Activated naive CD8-positive, alpha-beta T cell treated with anti-CD3 and anti-CD28 coated beads, Interleukin-2, amount 10 ng/mL, durations not matched to agents 7 days and 5 days (primary cell): ENCODE data around the gene OR5P2. TPM values are rescaled to one million over a fixed set of nuclear protein-coding genes. Genes with fewer than 3 reads are reported as not detected.
"Not testable (repeated sequence)": the region's sequence is repeated elsewhere in the genome, so short reads cannot be mapped to it uniquely, and the experiment has no call there.

ENCODE experiments used
- ATAC-seq: fragments of 150-1000 bp; cut with Tn5 transposase; one replicate; pipeline ENCODE4 v1.10.0; 2021; ENCODE audit warnings: low read depth, moderate library complexity
- POLR2A ChIA-PET: fragments of 350-600 bp; sonication (Branson Sonifier 250); formaldehyde crosslinking; loops from one replicate; lab custom pipeline; 2021; ENCODE audit warnings: antibody characterized with exemption; lab: Charles Lee
- DNase-seq: peaks from one replicate; pipeline ENCODE4 v3.0.0; 2021
- H3K27ac Mint-ChIP-seq: one replicate; pipeline ENCODE4 v1.8.0; 2022; ENCODE audit warnings: mild to moderate bottlenecking, mixed read lengths
- H3K27me3 Mint-ChIP-seq: one replicate; pipeline ENCODE4 v1.8.0; 2022; ENCODE audit warnings: mild to moderate bottlenecking, moderate library complexity, mixed read lengths
- H3K36me3 Mint-ChIP-seq: one replicate; pipeline ENCODE4 v1.8.0; 2021; ENCODE audit warnings: mild to moderate bottlenecking, mixed read lengths
- H3K4me1 Mint-ChIP-seq: one replicate; pipeline ENCODE4 v1.8.0; 2021; ENCODE audit warnings: mixed read lengths
- H3K4me3 Mint-ChIP-seq: one replicate; pipeline ENCODE4 v1.8.0; 2022; ENCODE audit warnings: mild to moderate bottlenecking, moderate library complexity, mixed read lengths
- H3K9me3 Mint-ChIP-seq: one replicate; pipeline ENCODE4 v1.8.0; 2021; ENCODE audit warnings: mixed read lengths
- total RNA-seq, 2 experiments: library from RNA; stranded (reverse); gene quantifications; one replicate each; pipeline ENCODE4 v1.2.3, GENCODE V29; 2021

Gene OR5P2, protein sequence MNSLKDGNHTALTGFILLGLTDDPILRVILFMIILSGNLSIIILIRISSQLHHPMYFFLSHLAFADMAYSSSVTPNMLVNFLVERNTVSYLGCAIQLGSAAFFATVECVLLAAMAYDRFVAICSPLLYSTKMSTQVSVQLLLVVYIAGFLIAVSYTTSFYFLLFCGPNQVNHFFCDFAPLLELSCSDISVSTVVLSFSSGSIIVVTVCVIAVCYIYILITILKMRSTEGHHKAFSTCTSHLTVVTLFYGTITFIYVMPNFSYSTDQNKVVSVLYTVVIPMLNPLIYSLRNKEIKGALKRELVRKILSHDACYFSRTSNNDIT
- not detected for total RNA-seq

- no peaks in the 10 kb centered on the region for H3K9me3 Mint-ChIP-seq
- ATAC-seq (no peak), DNase-seq (no peak)
- H3K27ac Mint-ChIP-seq, result no peak within 1 kb of the TSS
- no peak within 1 kb of the TSS for H3K4me3 Mint-ChIP-seq
- no peaks in the 10 kb centered on the region for H3K27me3 Mint-ChIP-seq
- POLR2A ChIA-PET, result no interaction called here
- H3K36me3 Mint-ChIP-seq, result no peaks in the 10 kb centered on the region
- no peaks in the 10 kb centered on the region for H3K4me1 Mint-ChIP-seq
These were observed at the start of gene OR5P2 for GRCh38 chr11:7796842-7797241. OR5P2 (minus strand) TSS chr11:7796942; CDS start chr11:7796942, 0 bp downstream.

- H3K27ac Mint-ChIP-seq, result no peak overlapping the region
- ATAC-seq (no peak), DNase-seq (no peak)
- no peaks in the 10 kb centered on the region for H3K9me3 Mint-ChIP-seq
- no peak overlapping the region for H3K4me3 Mint-ChIP-seq
- POLR2A ChIA-PET, result no interaction called here
- H3K4me1 Mint-ChIP-seq, result no peaks in the 10 kb centered on the region
- H3K36me3 Mint-ChIP-seq, result no peaks in the 10 kb centered on the region
- peaks cover 2% of the 10 kb centered on the region for H3K27me3 Mint-ChIP-seq
These were observed 49.3 kb upstream of the OR5P2 start for GRCh38 chr11:7846003-7846402.

DNA sequence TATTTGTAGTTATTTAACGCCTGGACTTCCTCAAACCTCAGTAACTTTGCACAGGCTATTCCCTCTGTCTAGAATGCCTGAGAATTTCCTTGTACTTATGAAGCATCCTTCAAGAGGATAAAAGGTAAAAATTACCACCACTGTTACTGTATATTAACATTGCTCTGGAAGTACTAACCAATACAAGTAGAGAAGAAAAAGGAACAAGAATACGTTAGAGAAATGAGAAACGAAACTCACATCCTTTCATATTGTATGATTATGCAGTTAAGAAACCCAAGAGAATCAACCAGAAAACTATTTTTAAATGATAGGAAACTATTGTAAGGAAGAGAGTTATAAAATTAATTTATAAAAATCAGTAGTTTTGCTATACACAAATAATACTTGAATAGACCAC, 48.2 kb upstream of the OR5P2 start:
- no peaks in the 10 kb centered on the region for H3K9me3 Mint-ChIP-seq
- H3K36me3 Mint-ChIP-seq, result no peaks in the 10 kb centered on the region
- H3K27ac Mint-ChIP-seq, result no peak overlapping the region
- POLR2A ChIA-PET, result no interaction called here
- no peak for DNase-seq
- H3K4me3 Mint-ChIP-seq, result no peak overlapping the region
- no peak for ATAC-seq
- peaks cover 2% of the 10 kb centered on the region for H3K27me3 Mint-ChIP-seq
- H3K4me1 Mint-ChIP-seq, result no peaks in the 10 kb centered on the region

DNA sequence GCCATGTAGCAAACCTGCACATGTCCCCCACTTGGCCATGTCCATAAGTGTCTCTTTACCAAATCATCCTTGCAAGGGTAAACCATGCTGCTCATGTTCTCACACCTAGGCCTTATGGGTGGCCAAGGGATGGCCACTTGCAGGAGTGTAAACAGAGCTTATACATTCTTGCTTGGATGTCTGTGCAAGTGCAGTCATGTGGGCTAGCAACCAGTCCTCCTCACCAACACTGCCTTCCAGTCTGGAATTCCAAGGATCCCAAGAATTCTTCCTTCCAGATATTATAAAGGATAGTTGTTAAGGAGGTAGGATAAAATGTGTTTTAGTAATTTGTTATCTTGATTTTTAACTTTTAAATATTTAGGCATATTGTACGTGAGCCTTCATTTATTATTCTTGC, 47.8 kb upstream of the OR5P2 start:
- POLR2A ChIA-PET, result no interaction called here
- Mint-ChIP-seq H3K27me3 (peaks cover 2% of the 10 kb centered on the region), H3K4me3 (no peak overlapping the region), H3K9me3 (no peaks in the 10 kb centered on the region), H3K27ac (no peak overlapping the region), H3K36me3 (no peaks in the 10 kb centered on the region), H3K4me1 (no peaks in the 10 kb centered on the region)
- DNase-seq, result no peak
- no peak for ATAC-seq

DNA sequence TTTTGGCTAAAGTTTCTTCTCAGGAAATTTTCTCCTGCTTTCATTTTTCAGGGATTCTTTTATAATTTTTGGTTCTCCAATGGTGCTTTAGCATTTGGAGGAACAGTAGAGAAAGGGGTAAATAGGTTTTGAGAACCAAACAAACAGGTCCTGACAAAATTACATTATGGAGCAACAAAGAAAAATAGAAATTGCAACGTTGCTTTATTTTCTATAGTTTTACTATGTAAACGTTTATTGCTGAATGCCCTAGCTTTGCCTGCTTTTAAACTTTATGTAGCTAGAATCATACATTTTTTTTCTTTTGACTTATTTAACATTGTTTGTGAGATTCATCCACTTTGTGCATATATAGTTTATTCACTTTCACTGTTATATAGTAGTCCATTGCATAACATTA, 43.8 kb upstream of the OR5P2 start:
- ATAC-seq, result no peak
- Mint-ChIP-seq H3K27ac (no peak overlapping the region), H3K36me3 (no peaks in the 10 kb centered on the region), H3K27me3 (peaks cover 5% of the 10 kb centered on the region), H3K4me3 (no peak overlapping the region), H3K9me3 (no peaks in the 10 kb centered on the region), H3K4me1 (no peaks in the 10 kb centered on the region)
- DNase-seq, result no peak
- POLR2A ChIA-PET, result no interaction called here

DNA sequence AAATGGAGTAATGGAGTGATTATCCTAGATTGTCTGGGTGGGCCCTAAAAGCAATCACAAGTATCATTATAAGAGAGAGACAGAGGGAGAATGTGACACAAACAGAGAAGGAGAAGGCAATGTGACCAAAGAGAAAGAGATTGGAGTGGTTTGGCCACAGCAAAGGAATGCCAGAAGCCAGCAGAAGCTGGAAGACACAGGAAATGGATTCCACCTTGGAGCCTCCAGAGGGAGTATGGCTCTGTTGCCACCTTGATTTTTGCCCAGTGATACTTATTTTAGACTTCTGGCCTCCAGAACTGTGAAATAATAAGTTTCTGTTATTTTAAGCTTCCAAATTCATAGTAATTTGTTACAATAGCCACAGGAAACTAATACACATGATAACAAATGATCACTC, 36.8 kb upstream of the OR5P2 start:
- Mint-ChIP-seq H3K4me3 (no peak overlapping the region), H3K27ac (no peak overlapping the region), H3K4me1 (no peaks in the 10 kb centered on the region), H3K9me3 (no peaks in the 10 kb centered on the region), H3K27me3 (peaks cover 9% of the 10 kb centered on the region), H3K36me3 (no peaks in the 10 kb centered on the region)
- ATAC-seq (no peak), DNase-seq (no peak)
- POLR2A ChIA-PET, result no interaction called here

DNA sequence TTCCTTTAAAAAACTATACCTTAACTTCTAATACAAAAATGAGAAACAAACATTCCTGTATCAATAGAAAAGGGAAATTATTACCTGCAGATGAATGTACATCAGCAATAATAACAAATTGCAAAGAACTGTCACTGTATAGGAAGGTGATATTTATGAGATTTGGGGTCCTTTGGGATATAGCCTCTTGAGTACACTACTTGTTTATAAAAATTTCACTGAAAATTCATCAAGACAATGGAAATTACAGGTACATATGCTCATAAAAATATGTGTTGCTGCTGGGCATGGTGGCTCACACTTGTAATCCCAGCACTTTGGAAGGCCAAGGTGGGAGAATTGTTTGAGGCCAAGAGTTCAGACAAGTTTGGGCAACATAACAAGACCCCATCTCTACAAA, 34.0 kb upstream of the OR5P2 start, which contains the start of gene OR5P3:
Gene OR5P3 (minus strand): TSS at position 101 of the 400 bp plus-strand sequence.
- Mint-ChIP-seq H3K9me3 (no peaks in the 10 kb centered on the region), H3K36me3 (no peaks in the 10 kb centered on the region), H3K27ac (no peak within 1 kb of the TSS), H3K4me3 (no peak within 1 kb of the TSS), H3K4me1 (no peaks in the 10 kb centered on the region), H3K27me3 (peaks cover 6% of the 10 kb centered on the region)
- DNase-seq (no peak), ATAC-seq (no peak)
- POLR2A ChIA-PET, result no interaction called here

GRCh38 chr11:7826324-7826723, 29.6 kb upstream of the OR5P2 start:
- ATAC-seq, result no peak
- H3K4me3 Mint-ChIP-seq, result no peak overlapping the region
- H3K36me3 Mint-ChIP-seq, result no peaks in the 10 kb centered on the region
- no peaks in the 10 kb centered on the region for H3K4me1 Mint-ChIP-seq
- no peak overlapping the region for H3K27ac Mint-ChIP-seq
- no peak for DNase-seq
- peaks cover 4% of the 10 kb centered on the region for H3K27me3 Mint-ChIP-seq
- H3K9me3 Mint-ChIP-seq, result no peaks in the 10 kb centered on the region
- POLR2A ChIA-PET, result no interaction called here

GRCh38 chr11:7820417-7820816, 23.7 kb upstream of the OR5P2 start:
- ATAC-seq, H3K4me3 Mint-ChIP-seq, POLR2A ChIA-PET, H3K27me3 Mint-ChIP-seq, H3K9me3 Mint-ChIP-seq, H3K4me1 Mint-ChIP-seq, H3K36me3 Mint-ChIP-seq, H3K27ac Mint-ChIP-seq, DNase-seq: not testable (repeated sequence)

GRCh38 chr11:7814897-7815296, 18.2 kb upstream of the OR5P2 start:
- DNase-seq, H3K9me3 Mint-ChIP-seq, H3K27me3 Mint-ChIP-seq, POLR2A ChIA-PET, H3K4me3 Mint-ChIP-seq, H3K4me1 Mint-ChIP-seq, ATAC-seq, H3K36me3 Mint-ChIP-seq, H3K27ac Mint-ChIP-seq: not testable (repeated sequence)

DNA sequence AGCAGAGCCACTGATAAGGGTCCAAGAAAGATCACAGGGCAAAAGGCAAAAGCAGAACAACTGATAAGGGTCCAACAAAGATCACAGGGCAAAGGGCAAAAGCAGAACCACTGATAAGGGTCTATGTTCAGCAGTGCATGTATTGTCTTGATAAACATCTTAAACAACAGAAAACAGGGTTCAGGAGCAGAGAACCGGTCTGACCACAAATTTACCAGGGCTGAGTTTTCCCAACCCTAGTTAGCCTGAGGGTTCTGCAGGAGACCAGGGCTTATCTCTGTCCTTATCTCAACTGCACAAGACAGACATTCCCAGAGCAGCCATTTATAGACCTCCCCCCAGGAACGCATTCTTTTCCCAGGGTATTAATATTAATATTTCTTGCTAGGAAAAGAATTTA, 13.6 kb upstream of the OR5P2 start:
- H3K27me3 Mint-ChIP-seq, POLR2A ChIA-PET, ATAC-seq, H3K4me1 Mint-ChIP-seq, DNase-seq, H3K36me3 Mint-ChIP-seq, H3K27ac Mint-ChIP-seq, H3K4me3 Mint-ChIP-seq: not testable (repeated sequence)
- H3K9me3 Mint-ChIP-seq, result peaks cover 19% of the 10 kb centered on the region

DNA sequence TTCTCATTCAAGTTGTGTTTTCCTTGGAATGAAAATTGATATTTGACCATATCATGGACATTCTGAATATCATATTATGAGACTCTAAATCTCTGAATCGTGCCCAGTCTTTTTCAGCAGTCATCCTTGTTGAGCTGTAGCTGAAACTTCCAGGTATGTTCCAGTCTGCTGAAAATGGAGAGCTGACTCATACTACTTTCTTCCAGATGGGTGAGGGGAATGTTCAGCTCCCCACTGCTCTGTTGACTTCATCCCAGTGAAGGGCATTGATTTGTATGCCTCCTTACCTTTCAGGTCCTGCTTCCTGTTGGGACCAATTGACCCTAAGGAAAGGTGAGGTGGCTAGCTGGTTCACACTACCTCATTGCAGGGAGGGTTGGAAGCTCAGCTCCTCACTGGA, 3.5 kb downstream of the OR5P2 start:
- DNase-seq (no peak), ATAC-seq (no peak)
- Mint-ChIP-seq H3K27ac (no peak overlapping the region), H3K36me3 (no peaks in the 10 kb centered on the region), H3K4me1 (no peaks in the 10 kb centered on the region), H3K4me3 (no peak overlapping the region), H3K27me3 (no peaks in the 10 kb centered on the region), H3K9me3 (peaks cover 2% of the 10 kb centered on the region)
- POLR2A ChIA-PET, result no interaction called here

GRCh38 chr11:7787239-7787638, 9.5 kb downstream of the OR5P2 start:
- no peak overlapping the region for H3K4me3 Mint-ChIP-seq
- H3K9me3 Mint-ChIP-seq, result peaks cover 7% of the 10 kb centered on the region
- H3K27ac Mint-ChIP-seq, result no peak overlapping the region
- no peaks in the 10 kb centered on the region for H3K4me1 Mint-ChIP-seq
- no peaks in the 10 kb centered on the region for H3K27me3 Mint-ChIP-seq
- DNase-seq (no peak), ATAC-seq (no peak)
- POLR2A ChIA-PET, result no interaction called here
- no peaks in the 10 kb centered on the region for H3K36me3 Mint-ChIP-seq

DNA sequence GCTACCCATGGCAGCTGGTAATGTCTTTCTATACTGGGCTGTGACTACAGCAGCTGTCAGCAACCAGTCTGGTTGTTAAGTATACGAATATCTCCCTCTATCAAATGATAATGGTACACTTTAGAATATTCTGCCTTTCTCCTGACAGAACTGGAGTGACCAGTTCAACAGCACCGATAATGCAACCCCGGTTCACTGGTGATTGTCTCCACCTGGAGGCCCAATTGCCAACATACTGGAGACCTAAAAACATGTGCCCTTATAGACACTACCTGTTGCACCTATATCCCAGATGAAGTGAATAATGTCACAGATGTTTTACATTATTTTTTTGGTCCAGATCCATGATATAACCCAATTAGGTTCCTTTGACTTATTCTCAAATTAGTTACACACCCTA, 21.1 kb downstream of the OR5P2 start:
- Mint-ChIP-seq H3K4me3 (no peak overlapping the region), H3K36me3 (no peaks in the 10 kb centered on the region), H3K27me3 (no peaks in the 10 kb centered on the region), H3K27ac (no peak overlapping the region), H3K9me3 (peaks cover 2% of the 10 kb centered on the region), H3K4me1 (no peaks in the 10 kb centered on the region)
- ATAC-seq (no peak), DNase-seq (no peak)
- POLR2A ChIA-PET, result no interaction called here
